ENCODE measurements around the gene MTHFD2L. TPM values are rescaled to one million over a fixed set of nuclear protein-coding genes. Genes with fewer than 3 reads are reported as not detected.

MTHFD2L gene
- total and polyA plus RNA-seq, 9 of the 15 experiments (the other 6 are each of a cell fraction or from before 2014, with no cell fraction given) = 10.0 to 39.0 (median 26.0) TPM

DNA sequence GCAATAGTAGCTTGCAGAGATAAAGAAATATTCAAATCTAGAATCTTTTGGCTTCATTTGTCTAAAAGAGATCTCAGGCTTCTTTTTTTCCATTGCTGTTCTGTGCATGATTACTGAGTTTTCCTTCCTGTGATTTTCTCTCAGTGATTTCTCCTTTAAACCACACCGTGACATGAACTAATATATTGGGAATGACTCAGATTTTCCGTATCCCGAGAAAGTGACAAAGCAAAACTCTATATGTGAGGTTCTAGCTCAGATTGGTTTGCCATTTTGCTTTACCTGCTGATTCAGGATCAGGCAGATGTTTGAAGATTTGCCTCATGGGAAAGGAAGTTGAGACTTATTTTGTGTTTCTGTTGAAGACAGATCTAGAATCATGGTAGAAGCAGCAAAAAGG is 59.4 kb downstream of the MTHFD2L start (continued):
- TF ChIP-seq, protein P1, sequence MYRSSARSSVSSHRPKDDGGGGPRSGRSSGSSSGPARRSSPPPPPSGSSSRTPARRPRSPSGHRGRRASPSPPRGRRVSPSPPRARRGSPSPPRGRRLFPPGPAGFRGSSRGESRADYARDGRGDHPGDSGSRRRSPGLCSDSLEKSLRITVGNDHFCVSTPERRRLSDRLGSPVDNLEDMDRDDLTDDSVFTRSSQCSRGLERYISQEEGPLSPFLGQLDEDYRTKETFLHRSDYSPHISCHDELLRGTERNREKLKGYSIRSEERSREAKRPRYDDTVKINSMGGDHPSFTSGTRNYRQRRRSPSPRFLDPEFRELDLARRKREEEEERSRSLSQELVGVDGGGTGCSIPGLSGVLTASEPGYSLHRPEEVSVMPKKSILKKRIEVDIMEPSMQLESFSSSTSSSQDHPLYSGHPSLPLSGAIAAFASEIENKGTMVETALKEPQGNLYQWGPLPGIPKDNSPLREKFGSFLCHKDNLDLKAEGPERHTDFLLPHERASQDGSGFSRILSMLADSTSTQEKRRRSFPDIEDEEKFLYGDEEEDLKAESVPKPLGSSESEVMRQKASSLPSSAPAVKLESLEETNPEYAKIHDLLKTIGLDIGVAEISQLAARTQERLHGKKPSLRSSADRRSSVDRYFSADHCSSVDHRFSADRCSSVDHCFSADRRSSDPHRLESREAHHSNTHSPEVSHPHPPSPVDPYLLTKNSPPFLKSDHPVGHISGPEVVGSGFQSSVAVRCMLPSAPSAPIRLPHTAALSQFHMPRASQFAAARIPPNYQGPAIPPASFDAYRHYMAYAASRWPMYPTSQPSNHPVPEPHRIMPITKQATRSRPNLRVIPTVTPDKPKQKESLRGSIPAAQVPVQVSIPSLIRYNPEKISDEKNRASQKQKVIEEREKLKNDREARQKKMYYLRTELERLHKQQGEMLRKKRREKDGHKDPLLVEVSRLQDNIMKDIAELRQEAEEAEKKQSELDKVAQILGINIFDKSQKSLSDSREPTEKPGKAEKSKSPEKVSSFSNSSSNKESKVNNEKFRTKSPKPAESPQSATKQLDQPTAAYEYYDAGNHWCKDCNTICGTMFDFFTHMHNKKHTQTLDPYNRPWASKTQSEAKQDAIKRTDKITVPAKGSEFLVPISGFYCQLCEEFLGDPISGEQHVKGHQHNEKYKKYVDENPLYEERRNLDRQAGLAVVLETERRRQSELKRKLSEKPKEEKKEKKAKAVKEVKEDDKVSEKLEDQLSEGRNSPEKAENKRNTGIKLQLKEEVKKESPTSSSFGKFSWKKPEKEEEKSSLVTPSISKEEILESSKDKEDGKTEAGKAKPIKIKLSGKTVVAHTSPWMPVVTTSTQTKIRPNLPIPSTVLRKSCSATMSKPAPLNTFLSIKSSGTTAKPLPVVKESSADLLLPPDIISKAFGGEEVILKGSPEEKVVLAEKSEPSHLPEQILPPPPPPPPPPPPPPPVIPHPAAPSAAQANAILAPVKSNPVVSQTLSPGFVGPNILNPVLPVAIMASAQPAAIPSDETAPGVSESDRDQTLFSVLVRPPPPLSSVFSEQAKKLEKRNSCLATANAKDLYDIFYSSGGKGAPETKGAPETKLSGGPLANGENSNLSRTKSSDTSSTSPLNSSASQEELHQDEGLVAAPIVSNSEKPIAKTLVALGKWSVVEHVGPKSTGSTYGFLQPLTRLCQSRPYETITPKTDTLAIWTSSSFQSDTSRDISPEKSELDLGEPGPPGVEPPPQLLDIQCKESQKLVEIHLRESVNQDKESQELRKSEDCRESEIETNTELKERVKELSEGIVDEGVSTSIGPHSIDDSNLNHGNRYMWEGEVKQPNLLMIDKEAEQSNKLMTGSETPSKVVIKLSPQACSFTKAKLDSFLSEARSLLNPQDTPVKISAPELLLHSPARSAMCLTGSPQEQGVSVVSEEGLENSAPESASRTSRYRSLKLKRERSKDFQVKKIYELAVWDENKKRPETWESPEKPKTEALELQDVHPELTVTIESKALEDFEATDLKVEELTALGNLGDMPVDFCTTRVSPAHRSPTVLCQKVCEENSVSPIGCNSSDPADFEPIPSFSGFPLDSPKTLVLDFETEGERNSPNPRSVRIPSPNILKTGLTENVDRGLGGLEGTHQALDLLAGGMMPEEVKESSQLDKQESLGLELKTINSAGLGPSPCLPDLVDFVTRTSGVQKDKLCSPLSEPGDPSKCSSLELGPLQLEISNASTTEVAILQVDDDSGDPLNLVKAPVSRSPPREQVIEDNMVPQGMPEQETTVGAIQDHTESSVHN (IDR thresholded peaks at IDR 0.05; ENCODE audit: borderline replicate concordance in 1 of 2, low read depth in 1 of 2) = no peak
- TF ChIP-seq HNRNPUL1 (IDR thresholded peaks at IDR 0.05; ENCODE audit: low read length) = no peak
- no peak for TF ChIP-seq FOS (IDR thresholded peaks at IDR 0.05; ENCODE audit: extremely low read depth, insufficient read length)
- TF ChIP-seq ETV1 (tag; conservative IDR thresholded peaks at IDR 0.05; ENCODE audit: low read depth) = no peak
- no peak for TF ChIP-seq CC2D1A (IDR thresholded peaks at IDR 0.05)
- TF ChIP-seq HDAC3 (IDR thresholded peaks at IDR 0.05; ENCODE audit: borderline replicate concordance, partially characterized antibody) = no peak
- TF ChIP-seq, protein P2, sequence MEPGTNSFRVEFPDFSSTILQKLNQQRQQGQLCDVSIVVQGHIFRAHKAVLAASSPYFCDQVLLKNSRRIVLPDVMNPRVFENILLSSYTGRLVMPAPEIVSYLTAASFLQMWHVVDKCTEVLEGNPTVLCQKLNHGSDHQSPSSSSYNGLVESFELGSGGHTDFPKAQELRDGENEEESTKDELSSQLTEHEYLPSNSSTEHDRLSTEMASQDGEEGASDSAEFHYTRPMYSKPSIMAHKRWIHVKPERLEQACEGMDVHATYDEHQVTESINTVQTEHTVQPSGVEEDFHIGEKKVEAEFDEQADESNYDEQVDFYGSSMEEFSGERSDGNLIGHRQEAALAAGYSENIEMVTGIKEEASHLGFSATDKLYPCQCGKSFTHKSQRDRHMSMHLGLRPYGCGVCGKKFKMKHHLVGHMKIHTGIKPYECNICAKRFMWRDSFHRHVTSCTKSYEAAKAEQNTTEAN (CRISPR knock-in tag; IDR thresholded peaks at IDR 0.05) = no peak
- no peak for TF ChIP-seq NFE2L1 (tag; IDR thresholded peaks at IDR 0.05; ENCODE audit: borderline replicate concordance, low read depth)
- peak; percentile 73 for TF ChIP-seq MEIS2 (IDR thresholded peaks at IDR 0.05; ENCODE audit: partially characterized antibody)
- TF ChIP-seq HDAC1 (IDR thresholded peaks at IDR 0.05) = peak in 1 of 2 experiments; percentile 83; a peak in 2 of 4 replicates
- no peak for TF ChIP-seq HIVEP1 (CRISPR knock-in tag; IDR thresholded peaks at IDR 0.05)
- TF ChIP-seq DPF2 (IDR thresholded peaks at IDR 0.05) = no peak
- no peak for TF ChIP-seq SAP30 (IDR thresholded peaks at IDR 0.05; ENCODE audit: borderline replicate concordance, insufficient read depth, low read depth, low read length, poor library complexity, severe bottlenecking)
- TF ChIP-seq KLF10 (CRISPR knock-in tag; IDR thresholded peaks at IDR 0.05) = no peak
- no peak for TF ChIP-seq GABPA (tag; conservative IDR thresholded peaks at IDR 0.05; ENCODE audit: low read depth)
- TF ChIP-seq ZNF134 (CRISPR knock-in tag; conservative IDR thresholded peaks at IDR 0.05) = no peak
- TF ChIP-seq MCM5 (IDR thresholded peaks at IDR 0.05; ENCODE audit: low read depth) = no peak
- TF ChIP-seq ZNF408 (CRISPR knock-in tag; IDR thresholded peaks at IDR 0.05; ENCODE audit: low read depth) = no peak
- TF ChIP-seq, protein P3, sequence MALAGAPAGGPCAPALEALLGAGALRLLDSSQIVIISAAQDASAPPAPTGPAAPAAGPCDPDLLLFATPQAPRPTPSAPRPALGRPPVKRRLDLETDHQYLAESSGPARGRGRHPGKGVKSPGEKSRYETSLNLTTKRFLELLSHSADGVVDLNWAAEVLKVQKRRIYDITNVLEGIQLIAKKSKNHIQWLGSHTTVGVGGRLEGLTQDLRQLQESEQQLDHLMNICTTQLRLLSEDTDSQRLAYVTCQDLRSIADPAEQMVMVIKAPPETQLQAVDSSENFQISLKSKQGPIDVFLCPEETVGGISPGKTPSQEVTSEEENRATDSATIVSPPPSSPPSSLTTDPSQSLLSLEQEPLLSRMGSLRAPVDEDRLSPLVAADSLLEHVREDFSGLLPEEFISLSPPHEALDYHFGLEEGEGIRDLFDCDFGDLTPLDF (CRISPR knock-in tag; IDR thresholded peaks at IDR 0.05) = no peak
- no peak for TF ChIP-seq OTX1 (CRISPR knock-in tag; IDR thresholded peaks at IDR 0.05)

All from K562 (cell line).